Endothelial cell (in vitro differentiated cells): Measurements from ENCODE around the gene HSP90AB1. TPM values are rescaled to one million over a fixed set of nuclear protein-coding genes. Genes with fewer than 3 reads are reported as not detected.

Source experiments
- DNase-seq: peaks from one replicate; pipeline ENCODE4 v3.0.0; 2021; ENCODE audit warnings: low spot score
- H3K27ac Mint-ChIP-seq: one replicate; pipeline ENCODE4 v1.8.0; 2021; ENCODE audit warnings: mixed read lengths, inconsistent platforms; ENCODE audit not compliant: unreplicated experiment
- H3K27me3 Mint-ChIP-seq: one replicate; pipeline ENCODE4 v1.8.0; 2021; ENCODE audit warnings: mild to moderate bottlenecking, moderate library complexity, mixed read lengths, inconsistent platforms; ENCODE audit not compliant: unreplicated experiment
- H3K36me3 Mint-ChIP-seq: one replicate; pipeline ENCODE4 v1.8.0; 2021; ENCODE audit warnings: mild to moderate bottlenecking, low read depth, mixed read lengths, inconsistent platforms; ENCODE audit not compliant: unreplicated experiment
- H3K4me1 Mint-ChIP-seq: one replicate; pipeline ENCODE4 v1.8.0; 2021; ENCODE audit warnings: mild to moderate bottlenecking, mixed read lengths, inconsistent platforms; ENCODE audit not compliant: unreplicated experiment
- H3K4me3 Mint-ChIP-seq: one replicate; pipeline ENCODE4 v1.8.0; 2021; ENCODE audit warnings: mild to moderate bottlenecking, mixed read lengths, inconsistent platforms; ENCODE audit not compliant: unreplicated experiment
- H3K9me3 Mint-ChIP-seq: one replicate; pipeline ENCODE4 v1.8.0; 2021; ENCODE audit warnings: mixed read lengths, inconsistent platforms; ENCODE audit not compliant: unreplicated experiment
- total RNA-seq: library from RNA; stranded (reverse); fragmentation: NEBNext Ultra II Directional; extraction: Animal tissue kit (Norgen Biotek cat#: 25700); gene quantifications from one replicate; pipeline ENCODE4 v1.2.1, GENCODE V29; 2021; ENCODE audit not compliant: unreplicated experiment
- TF ChIP-seq, protein P1 (sequence below): fragments of 200-600 bp; sonication (generic); IDR thresholded peaks from one replicate; pipeline ENCODE4 v1.5.0; 2021; ENCODE audit warnings: antibody characterized with exemption; ENCODE audit not compliant: unreplicated experiment

The HSP90AB1 gene
- total RNA-seq, 1 donor from 2014 or later, result 962 TPM

DNA sequence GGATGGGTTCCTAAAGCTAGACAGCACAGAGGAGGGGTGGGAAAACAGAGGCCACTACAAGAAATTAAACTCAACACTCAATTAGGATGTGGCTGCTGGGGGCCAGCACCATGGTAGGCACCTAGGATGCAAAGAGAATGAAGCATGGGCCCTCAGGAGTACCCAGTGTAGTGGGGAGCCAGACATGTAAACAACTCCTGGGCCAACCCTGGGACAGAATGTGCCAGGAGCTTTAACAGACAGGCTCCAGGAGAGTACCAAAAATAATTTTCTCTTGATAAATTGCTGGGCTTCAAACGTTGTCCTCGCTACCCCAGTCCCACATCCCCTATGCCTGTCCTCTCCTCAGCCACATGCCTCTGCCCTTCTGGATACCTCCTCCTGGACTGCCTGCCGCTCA, 25.0 kb downstream of the HSP90AB1 start:
- TF ChIP-seq, protein P1, sequence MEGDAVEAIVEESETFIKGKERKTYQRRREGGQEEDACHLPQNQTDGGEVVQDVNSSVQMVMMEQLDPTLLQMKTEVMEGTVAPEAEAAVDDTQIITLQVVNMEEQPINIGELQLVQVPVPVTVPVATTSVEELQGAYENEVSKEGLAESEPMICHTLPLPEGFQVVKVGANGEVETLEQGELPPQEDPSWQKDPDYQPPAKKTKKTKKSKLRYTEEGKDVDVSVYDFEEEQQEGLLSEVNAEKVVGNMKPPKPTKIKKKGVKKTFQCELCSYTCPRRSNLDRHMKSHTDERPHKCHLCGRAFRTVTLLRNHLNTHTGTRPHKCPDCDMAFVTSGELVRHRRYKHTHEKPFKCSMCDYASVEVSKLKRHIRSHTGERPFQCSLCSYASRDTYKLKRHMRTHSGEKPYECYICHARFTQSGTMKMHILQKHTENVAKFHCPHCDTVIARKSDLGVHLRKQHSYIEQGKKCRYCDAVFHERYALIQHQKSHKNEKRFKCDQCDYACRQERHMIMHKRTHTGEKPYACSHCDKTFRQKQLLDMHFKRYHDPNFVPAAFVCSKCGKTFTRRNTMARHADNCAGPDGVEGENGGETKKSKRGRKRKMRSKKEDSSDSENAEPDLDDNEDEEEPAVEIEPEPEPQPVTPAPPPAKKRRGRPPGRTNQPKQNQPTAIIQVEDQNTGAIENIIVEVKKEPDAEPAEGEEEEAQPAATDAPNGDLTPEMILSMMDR, result no peak
- peak overlapping the region; percentile 77 for H3K4me3 Mint-ChIP-seq
- no peak overlapping the region for H3K27ac Mint-ChIP-seq
- peaks cover 5% of the 10 kb centered on the region for H3K36me3 Mint-ChIP-seq
- H3K9me3 Mint-ChIP-seq, result no peaks in the 10 kb centered on the region
- H3K4me1 Mint-ChIP-seq, result peaks cover 11% of the 10 kb centered on the region
- no peak for DNase-seq
- peaks cover 18% of the 10 kb centered on the region for H3K27me3 Mint-ChIP-seq

DNA sequence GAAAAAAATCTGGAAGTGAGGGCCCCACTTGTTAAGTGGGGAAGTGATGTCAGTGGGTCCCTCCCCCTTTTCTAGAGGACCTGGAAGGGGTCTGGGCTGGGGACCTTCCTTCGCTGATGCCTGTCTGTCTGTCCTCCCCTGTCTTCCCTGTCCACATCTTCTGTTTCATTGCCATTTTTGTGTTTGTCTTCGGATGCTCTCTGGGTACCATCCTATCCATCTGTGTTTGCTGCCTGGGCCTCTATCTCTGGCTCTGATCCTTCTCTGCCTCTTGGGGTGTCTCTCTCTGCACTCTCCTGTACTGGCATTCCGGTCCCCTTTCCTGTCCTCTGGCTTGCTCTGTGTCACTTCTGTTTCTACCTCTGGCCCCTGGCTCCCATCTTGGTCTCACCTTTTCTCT, 25.6 kb downstream of the HSP90AB1 start:
- H3K4me3 Mint-ChIP-seq, result no peak overlapping the region
- no peaks in the 10 kb centered on the region for H3K9me3 Mint-ChIP-seq
- H3K27ac Mint-ChIP-seq, result no peak overlapping the region

DNA sequence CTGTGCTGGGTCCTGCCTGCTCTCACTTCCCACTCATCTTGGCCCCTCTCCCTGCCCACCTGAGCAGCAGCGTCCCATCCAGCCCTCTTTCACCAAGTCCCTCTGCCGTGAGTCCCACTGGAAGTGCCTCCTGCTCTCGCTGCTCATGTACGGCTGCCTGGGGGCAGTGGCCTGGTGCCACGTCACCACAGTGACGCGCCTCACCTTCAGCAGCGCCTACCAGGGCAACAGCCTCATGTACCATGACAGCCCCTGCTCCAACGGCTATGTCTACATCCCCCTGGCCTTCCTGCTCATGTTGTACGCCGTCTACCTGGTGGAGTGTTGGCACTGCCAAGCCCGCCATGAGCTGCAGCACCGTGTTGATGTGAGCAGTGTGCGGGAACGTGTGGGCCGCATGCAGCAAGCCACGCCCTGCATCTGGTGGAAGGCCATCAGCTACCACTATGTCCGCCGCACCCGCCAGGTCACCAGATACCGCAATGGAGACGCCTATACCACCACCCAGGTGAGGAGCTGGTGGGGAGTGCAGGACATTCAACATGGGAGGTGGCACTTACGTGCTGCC, 26.2 kb downstream of the HSP90AB1 start:
- Mint-ChIP-seq H3K27me3 (peaks cover 22% of the 10 kb centered on the region), H3K4me3 (no peak overlapping the region)

More for the DNA sequence above, 25.6 kb downstream of the HSP90AB1 start:
- Mint-ChIP-seq H3K27me3 (peaks cover 20% of the 10 kb centered on the region), H3K4me1 (peaks cover 11% of the 10 kb centered on the region), H3K36me3 (peaks cover 5% of the 10 kb centered on the region)
- TF ChIP-seq, protein P1, result no peak
- DNase-seq, result no peak

DNA sequence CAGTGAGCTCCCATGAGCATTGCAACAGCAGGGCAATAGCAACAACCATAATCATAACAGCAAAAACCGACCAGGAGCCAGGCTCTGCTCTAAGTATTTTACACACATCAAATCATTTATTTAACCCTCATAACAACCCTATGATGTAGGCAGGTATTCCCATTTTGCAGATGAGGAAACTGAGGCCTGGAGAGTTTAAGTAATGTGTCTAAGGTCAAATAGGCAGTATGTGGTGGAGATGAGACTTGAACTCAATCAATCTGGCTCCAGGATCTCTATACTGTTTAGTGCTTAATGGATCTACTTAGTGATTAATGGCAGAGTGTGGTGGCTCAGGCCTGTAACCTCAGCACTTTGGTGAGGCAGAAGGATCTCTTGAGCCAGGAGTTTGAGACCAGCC, 26.7 kb downstream of the HSP90AB1 start:
- Mint-ChIP-seq H3K27me3 (peaks cover 20% of the 10 kb centered on the region), H3K4me3 (no peak overlapping the region), H3K4me1 (peaks cover 8% of the 10 kb centered on the region), H3K36me3 (peaks cover 5% of the 10 kb centered on the region), H3K9me3 (no peaks in the 10 kb centered on the region), H3K27ac (no peak overlapping the region)
- no peak for DNase-seq
- TF ChIP-seq, protein P1, result no peak

More for the DNA sequence above, 26.2 kb downstream of the HSP90AB1 start:
- Mint-ChIP-seq H3K4me1 (peaks cover 11% of the 10 kb centered on the region), H3K9me3 (no peaks in the 10 kb centered on the region), H3K36me3 (peaks cover 5% of the 10 kb centered on the region), H3K27ac (no peak overlapping the region)
- DNase-seq, result no peak
- TF ChIP-seq, protein P1, result no peak

DNA sequence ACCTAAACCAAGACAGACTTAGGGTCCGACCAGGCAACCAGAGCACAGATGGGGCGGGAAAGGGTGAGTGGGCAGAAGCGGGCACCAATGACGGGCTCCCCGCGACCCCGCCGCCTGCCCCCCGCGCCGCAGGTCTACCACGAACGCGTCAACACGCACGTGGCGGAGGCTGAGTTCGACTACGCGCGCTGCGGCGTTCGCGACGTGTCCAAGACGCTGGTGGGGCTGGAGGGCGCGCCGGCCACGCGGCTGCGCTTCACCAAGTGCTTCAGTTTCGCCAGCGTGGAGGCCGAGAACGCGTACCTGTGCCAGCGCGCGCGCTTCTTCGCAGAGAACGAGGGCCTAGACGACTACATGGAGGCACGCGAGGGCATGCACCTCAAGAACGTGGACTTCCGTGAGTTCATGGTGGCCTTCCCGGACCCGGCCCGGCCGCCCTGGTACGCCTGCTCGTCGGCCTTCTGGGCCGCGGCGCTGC, 28.4 kb downstream of the HSP90AB1 start:
- H3K27me3 Mint-ChIP-seq, result peaks cover 21% of the 10 kb centered on the region
- H3K9me3 Mint-ChIP-seq, result no peaks in the 10 kb centered on the region
- peaks cover 5% of the 10 kb centered on the region for H3K36me3 Mint-ChIP-seq
- no peak overlapping the region for H3K27ac Mint-ChIP-seq
- TF ChIP-seq, protein P1, result no peak
- H3K4me3 Mint-ChIP-seq, result no peak overlapping the region
- no peak for DNase-seq
- H3K4me1 Mint-ChIP-seq, result peaks cover 3% of the 10 kb centered on the region
